ENCODE data around the gene BEAN1. TPM values are rescaled to one million over a fixed set of nuclear protein-coding genes. Genes with fewer than 3 reads are reported as not detected.

Gene BEAN1
- total RNA-seq, 1 donor from 2014 or later = 0.87 TPM

GRCh38 chr16:66515596-66516508, 88.8 kb downstream of the BEAN1 start:
- Histone ChIP-seq H3K36me3 (no peaks in the 10 kb centered on the region), H3K27ac (peak overlapping the region; percentile 97), H3K27me3 (no peaks in the 10 kb centered on the region), H3K4me1 (peaks cover 80% of the 10 kb centered on the region), H3K9me3 (no peaks in the 10 kb centered on the region), H3K4me3 (no peak overlapping the region)
- DNase-seq (no peak), ATAC-seq (peak; percentile 28)
- intact Hi-C loops (cut with DNase I) = no loop called here
- TF ChIP-seq CTCF (IDR thresholded peaks at IDR 0.05) = peak; percentile 51

DNA sequence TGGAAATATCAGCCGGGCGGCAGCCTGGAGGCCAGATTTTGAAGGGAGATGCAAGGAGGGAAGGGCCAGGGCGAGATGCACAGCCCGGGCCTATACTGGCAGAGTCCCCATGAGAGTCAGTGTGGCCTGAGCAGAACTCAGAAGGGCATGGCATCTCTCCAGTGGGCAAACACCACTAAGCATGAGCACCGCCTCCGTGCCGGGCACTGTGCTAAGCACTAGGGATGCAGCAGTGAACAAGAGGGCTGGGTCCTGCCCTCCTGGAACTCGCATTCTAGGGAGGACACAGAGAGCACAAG, 89.4 kb downstream of the BEAN1 start:
- no peaks in the 10 kb centered on the region for H3K36me3 ChIP-seq
- TF ChIP-seq CTCF (IDR thresholded peaks at IDR 0.05) = no peak
- no peak for DNase-seq
- H3K27me3 ChIP-seq = no peaks in the 10 kb centered on the region
- H3K27ac ChIP-seq = peak overlapping the region; percentile 97
- ATAC-seq = no peak
- H3K4me1 ChIP-seq = peaks cover 80% of the 10 kb centered on the region
- intact Hi-C loops (cut with DNase I) = no loop called here
- H3K9me3 ChIP-seq = no peaks in the 10 kb centered on the region
- H3K4me3 ChIP-seq = no peak overlapping the region

DNA sequence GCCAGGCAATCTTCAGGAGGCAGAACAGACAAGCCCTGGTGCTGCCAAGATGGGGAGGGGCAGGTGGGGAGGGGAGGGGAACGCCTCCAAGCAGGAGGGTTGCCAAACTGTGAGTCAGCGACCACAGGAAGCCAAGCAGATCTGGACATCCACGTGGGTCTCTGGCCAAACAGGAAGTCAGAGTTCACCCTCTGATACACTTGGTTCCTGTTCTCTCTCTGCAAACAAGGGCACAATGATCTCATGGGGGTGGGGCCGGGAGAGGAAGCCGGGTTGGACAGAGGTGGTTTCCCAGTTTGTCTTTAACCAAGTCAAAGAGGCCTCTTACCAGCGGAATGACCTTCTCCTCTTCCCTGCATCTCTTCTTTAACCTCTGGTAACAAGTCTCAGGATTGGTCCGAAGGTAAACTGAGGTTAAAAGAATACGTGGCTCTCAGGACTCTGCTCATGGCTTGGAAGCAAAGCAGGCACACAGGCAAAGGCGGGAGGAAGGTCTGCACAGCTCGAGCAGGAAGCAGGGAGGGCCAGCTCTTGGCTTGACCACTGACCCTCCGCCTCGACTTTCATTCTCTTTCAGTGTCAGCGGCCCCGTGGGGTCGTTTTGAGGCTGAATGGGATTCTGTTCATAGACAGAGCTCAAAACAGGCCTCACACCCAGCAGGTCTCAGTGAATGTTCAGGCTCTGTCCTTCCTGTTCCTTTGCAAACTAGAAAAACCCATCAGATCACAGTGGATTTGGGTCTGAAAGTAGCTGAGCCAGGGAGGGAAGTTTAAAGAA, 89.9 kb downstream of the BEAN1 start:
- H3K36me3 ChIP-seq = no peaks in the 10 kb centered on the region
- intact Hi-C loops (cut with DNase I) = no loop called here
- ATAC-seq (peak; percentile 93), DNase-seq (peak; percentile 97)
- peak overlapping the region; percentile 34 for H3K4me3 ChIP-seq
- peaks cover 80% of the 10 kb centered on the region for H3K4me1 ChIP-seq
- no peaks in the 10 kb centered on the region for H3K27me3 ChIP-seq
- H3K27ac ChIP-seq = peak overlapping the region; percentile 97
- H3K9me3 ChIP-seq = no peaks in the 10 kb centered on the region
- no peak for TF ChIP-seq CTCF (IDR thresholded peaks at IDR 0.05)

- H3K36me3 ChIP-seq = no peaks in the 10 kb centered on the region
- peak overlapping the region; percentile 34 for H3K4me3 ChIP-seq
- peaks cover 78% of the 10 kb centered on the region for H3K4me1 ChIP-seq
- intact Hi-C loops (cut with DNase I) = no loop called here
- peak overlapping the region; percentile 97 for H3K27ac ChIP-seq
- no peaks in the 10 kb centered on the region for H3K27me3 ChIP-seq
- no peak for ATAC-seq
- H3K9me3 ChIP-seq = no peaks in the 10 kb centered on the region
- no peak for TF ChIP-seq CTCF (IDR thresholded peaks at IDR 0.05)
- no peak for DNase-seq
These were observed 90.6 kb downstream of the BEAN1 start for GRCh38 chr16:66517586-66518263.

DNA sequence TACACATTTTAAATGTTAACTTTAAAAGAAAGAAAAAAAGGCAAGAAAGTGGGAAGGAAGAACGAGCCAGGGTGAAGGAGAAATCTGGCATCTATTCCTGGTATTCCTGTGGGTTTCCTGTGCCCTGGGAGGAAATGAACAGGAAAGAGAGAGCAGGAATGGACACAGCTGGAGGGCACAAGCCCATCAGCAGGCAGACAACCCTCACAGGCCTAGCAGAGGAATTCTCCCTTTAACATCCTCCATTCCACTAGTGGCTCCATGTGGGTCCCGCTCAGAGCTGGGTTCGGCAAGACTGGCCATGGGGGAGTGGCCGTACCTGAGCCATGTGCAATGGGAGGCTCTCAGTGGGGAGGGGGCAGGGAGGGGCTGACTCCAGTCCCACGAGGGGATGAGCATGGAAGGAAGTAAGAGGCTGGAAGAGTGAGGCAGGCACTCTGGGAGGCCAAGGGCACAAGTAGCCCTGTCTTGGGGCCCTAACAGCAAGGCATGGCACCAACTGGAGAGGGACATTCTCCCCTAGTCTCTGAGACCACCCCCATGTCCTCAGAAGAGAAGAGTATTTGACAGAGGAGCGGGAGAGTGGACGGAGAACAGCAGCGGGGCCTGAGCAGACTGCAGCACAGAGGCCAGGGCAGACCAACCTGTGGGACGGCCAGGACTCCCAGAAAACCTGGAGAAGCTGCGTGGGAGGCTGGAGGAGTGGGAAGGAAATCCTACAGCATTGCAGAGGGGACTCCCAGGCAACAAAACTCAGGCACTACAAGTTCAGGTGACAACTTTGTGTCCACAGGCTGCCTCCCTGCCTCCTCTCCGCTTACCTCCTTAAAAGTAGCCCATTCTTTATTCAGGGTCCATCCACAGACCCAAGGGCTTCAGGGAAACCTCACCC, 92.6 kb downstream of the BEAN1 start:
- no peak for TF ChIP-seq CTCF (IDR thresholded peaks at IDR 0.05)
- no peak for DNase-seq
- H3K27me3 ChIP-seq = no peaks in the 10 kb centered on the region
- H3K27ac ChIP-seq = peak overlapping the region; percentile 97
- intact Hi-C loops (cut with DNase I) = no loop called here
- H3K9me3 ChIP-seq = no peaks in the 10 kb centered on the region
- peaks cover 90% of the 10 kb centered on the region for H3K4me1 ChIP-seq
- no peak for ATAC-seq
- no peak overlapping the region for H3K4me3 ChIP-seq
- no peaks in the 10 kb centered on the region for H3K36me3 ChIP-seq
